Activated T-cell treated with anti-CD3 and anti-CD28 coated beads, Interleukin-2, amount 50 U/mL, for 1 hour (primary cell): ENCODE data around the gene ARHGAP35.
"Not testable (repeated sequence)": the region's sequence is repeated elsewhere in the genome, so short reads cannot be mapped to it uniquely, and the experiment has no call there.

Source experiments
- DNase-seq: peaks from one replicate; pipeline ENCODE4 v3.0.0-alpha.2; 2020

ARHGAP35 gene

DNA sequence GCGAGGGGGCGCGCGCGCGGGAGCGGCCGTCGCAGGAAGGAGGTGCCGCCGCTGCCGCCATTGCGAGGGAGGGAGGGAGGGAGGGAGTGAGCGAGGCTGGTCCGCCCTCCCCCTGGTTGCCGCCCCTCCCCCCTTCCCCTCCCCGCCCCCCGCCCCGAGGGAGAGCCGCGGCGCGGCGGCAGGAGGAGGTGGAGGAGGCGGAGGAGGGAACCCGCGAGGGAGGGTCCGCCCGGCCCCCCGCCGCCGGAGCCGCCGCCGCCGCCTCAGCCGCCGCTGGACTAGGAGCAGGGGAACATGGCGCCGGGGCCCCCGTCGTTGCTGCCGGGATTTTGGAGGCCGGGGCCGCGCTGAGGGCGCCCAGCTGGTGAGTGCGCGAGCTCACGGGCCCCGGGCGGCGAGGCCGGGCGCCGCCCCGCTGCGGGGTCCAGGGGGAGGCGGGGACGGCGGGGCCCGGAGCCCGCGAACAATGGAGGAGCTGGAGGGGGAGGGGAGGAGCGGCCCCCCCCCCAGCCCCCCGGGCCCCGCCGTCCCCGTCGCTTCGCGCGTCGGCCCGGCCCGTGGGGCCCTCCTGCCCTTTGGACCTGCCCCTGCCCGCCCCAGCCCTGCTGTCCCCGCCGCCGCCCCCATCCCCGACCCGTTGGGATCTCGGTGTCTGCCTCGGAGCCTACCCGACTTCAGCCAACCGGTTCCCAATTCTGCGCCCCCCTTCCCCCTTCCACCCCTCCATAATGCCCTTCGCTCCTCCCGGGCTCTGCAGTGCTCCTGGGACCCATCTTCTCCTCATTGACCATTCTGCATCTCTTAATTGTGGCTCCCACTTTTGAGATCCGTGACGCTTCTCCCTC is at the start of gene ARHGAP35:
Gene ARHGAP35 (plus strand): TSS at position 152 of the 845 bp plus-strand sequence. CDS start 57,679 bp downstream, outside the sequence.
- peak; percentile 36 for DNase-seq

DNA sequence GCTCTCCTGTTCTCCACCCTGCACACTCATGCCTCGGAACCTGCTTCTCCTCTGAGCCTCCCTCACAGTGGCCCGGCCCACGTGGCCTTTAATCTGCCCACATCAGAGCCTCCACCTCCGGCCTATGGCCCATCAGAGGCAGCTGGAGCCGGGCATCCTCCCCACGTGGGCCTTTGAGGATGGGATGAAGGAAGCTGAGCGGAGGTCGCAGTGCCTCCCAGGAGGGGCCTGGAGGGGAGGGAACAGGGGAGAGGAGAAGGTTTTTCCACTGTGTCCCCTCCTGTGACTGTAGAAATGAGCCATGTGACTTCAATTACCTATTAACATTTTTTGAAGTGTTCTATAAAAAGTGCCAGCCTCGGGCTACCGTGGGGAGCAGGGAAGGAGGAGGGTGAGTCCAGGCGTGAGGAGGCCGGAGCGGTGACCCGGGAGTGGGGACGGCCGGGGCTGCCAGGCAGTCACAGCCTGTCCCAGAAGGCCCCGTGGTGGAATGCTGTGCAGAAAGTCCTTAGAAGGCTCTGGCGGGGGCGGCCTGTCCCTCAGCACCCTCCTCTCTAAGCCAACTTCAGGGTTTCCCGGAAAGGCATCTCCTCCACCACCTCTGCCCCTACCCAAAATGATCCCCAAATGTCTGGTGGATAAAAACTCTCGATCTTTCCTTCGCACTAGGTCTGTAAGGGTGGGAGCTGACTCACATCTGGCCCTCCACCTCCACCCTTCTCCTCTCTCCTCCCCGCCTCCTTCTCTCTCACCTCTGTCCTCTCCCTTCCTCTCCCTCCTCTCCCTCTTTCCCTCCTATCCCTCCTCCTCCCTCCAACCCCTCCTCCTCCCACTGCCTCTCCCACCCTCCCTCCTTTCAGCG is 47.6 kb upstream of the ARHGAP35 start:
- DNase-seq: no peak

- DNase-seq: no peak
Observed at GRCh38 chr19:46813839-46814358, 46.9 kb upstream of the ARHGAP35 start.

DNA sequence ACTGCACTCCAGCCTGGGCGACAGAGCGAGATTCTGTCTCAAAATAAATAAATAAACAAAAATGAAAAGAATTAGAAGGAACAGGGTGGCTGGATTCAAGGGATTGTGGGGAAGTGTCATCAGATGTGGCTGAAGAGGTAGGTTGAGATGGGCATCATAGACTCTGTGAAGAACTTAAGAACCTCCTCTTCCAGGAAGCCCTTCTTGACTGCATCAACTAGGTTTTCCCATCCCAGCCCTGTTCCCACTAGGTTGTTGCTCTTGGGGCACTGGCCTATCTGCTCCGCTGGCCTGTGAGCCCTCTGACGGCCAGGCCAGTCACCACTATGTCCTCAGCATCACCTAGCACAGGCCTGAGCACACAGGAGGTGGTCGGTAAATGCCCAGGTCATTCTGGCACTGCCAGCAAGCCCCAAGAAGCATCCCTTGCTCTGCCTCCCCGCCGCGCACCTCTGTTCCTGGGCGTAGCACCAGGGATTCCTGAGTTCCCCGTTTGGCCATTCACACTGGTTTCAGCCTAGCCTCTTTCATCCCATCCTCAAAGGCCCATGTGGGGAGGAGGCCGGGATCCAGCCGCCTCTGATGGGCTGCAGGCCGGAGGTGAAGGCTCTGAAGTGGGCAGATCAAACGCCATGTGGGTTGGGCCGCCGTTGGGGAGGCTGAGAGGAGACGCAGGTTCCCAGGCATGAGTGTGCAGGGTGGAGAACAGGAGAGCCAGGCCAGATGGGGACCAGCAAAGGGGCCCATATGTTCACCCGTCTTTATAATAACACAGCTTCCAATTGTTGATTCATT is 44.8 kb upstream of the ARHGAP35 start:
- DNase-seq: no peak

- DNase-seq: no peak
Observed at GRCh38 chr19:46818812-46819211, 42.0 kb upstream of the ARHGAP35 start.

- peak; percentile 63 for DNase-seq
Observed at GRCh38 chr19:46821512-46822409, 39.0 kb upstream of the ARHGAP35 start.

GRCh38 chr19:46822410-46822787 is 38.4 kb upstream of the ARHGAP35 start:
- DNase-seq: not testable (repeated sequence)

GRCh38 chr19:46823049-46823448 is 37.7 kb upstream of the ARHGAP35 start:
- DNase-seq: no peak

GRCh38 chr19:46824890-46825730 is 35.7 kb upstream of the ARHGAP35 start:
- no peak for DNase-seq

GRCh38 chr19:46825731-46826055 is 35.1 kb upstream of the ARHGAP35 start:
- no peak for DNase-seq

DNA sequence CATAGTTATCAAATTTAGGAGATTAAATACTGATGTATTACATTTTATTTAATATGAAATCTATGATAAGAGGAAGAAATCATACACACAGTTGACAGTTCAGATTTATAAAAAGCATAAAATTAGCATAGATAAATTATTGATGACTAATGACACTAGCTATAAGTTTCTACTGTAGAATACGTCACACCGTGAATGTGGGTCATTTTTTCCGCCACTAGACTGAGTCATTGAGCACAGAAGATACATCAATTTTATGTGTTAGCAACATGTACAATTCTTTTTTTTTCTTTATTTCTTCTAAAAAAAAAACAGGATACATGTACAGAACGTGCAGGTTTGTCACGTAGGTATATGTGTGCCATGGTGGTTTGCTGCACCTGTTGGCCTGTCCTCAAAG is 32.3 kb upstream of the ARHGAP35 start:
- DNase-seq: no peak

DNA sequence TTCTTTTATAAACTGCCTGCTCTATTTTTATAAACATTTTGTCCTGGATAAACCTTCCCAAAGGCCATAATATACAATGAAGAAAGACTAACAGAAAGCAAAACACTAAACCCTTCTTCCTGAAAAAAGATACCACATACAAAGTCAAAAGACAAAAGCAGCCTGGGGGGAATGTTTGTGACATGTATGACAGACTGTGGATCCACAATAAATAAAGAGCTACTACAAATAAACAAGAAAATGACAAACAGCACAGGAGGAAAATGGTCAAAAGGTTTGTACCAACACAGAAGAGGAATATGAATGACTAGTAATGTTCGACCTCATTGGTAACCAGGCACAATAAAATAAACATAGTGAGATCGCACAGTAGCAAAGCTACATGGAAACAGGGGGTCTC is 29.9 kb upstream of the ARHGAP35 start:
- DNase-seq: no peak

GRCh38 chr19:46834121-46834520 is 26.7 kb upstream of the ARHGAP35 start:
- no peak for DNase-seq

- DNase-seq: no peak
Observed at GRCh38 chr19:46834984-46835383, 25.8 kb upstream of the ARHGAP35 start.

DNA sequence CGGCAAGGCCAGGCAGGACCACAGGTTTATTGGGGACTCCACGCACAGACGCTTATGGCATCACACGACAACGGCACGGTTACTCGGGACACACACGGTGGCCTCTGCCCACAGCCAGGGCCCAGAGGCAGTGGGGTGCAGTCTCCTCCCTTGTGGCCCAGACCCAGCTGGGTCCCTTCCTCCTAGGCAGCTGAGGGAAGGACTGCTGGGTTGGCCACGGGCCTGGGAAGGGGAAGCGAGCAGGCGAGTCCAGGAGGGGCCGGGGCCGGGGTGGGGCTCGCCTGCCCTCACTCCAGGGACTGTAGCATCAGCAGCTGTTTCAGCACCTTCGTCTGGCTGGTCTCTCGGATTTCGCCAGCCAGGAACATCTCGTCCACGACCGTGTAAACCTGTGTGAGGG is 22.6 kb upstream of the ARHGAP35 start:
- DNase-seq: no peak

GRCh38 chr19:46839752-46840497 is 20.9 kb upstream of the ARHGAP35 start:
- no peak for DNase-seq

DNA sequence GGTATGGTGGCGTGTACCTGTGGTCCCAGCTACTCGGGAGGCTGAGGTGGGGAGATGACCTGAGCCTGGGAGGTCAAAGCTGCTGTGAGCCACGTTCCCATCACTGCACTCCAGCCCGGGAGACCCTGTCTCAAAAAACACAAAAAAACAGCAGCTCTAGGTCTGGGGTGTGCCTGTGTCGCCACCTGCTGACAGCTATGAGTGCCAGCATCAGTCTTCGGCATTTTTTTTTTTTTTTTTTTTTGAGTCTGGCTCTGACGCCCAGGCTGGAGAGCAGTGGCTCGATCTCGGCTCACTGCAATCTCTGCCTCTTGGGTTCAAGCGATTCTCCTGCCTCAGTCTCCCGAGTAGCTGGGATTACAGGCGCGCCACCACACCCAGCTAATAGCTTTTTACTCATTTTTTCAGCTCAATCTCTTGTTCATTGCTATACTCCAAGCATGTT is 20.3 kb upstream of the ARHGAP35 start:
- peak; percentile 63 for DNase-seq

- no peak for DNase-seq
Observed at GRCh38 chr19:46841458-46842083, 19.2 kb upstream of the ARHGAP35 start.

DNA sequence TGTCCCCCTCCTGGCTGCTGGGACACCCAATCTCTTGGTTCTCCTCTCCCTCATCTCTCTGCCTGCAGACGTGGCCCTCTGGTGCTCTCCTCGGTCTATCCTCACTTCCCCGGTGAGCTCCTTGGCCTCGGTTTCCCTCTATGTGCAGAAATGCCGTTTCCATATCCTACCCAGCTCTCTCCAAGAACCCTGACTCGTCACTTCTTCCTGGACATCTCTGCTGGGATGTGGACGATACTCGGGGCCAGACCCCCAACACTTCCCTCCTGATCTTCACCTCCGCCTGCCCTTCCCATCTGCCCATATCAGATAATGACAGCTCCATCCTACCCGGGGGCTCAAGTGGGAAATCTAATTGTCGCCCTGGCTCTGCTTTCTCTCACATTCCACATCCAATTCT is 18.0 kb upstream of the ARHGAP35 start:
- no peak for DNase-seq

DNA sequence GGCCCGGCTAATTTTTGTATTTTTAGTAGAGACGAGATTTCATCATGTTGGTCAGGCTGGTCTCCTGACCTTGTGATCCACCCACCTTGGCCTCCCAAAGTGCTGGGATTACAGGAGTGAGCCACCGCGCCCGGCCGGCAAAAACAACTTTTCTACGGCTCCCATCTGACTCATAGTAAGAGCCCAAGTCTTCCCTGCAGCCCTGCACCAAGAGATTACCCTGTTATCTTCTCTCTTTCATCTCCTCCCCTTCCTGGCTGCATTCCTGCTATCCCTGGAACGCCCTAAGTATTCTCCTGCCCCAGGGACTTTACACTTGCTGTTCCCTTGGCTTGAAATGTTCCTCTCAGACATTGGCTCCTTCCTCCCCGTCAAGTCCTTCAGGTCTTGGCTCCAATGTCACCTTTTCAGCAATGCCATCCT is 16.7 kb upstream of the ARHGAP35 start:
- DNase-seq: no peak
